GM19351 (cell line): ENCODE data around the gene CYP46A1.
A peak's percentile ranks its signal among the peaks of the same experiment; 100 is the strongest.

Experiments
- ATAC-seq: cut with Tn5 transposase; IDR thresholded peaks from one replicate; pipeline ENCODE4 v1.9.1; 2021; ENCODE audit warnings: mild to moderate bottlenecking, moderate library complexity; ENCODE audit not compliant: unreplicated experiment

CYP46A1 gene

GRCh38 chr14:99707420-99707819 is 23.3 kb downstream of the CYP46A1 start:
- no peak for ATAC-seq

GRCh38 chr14:99707921-99708320 is 23.8 kb downstream of the CYP46A1 start:
- no peak for ATAC-seq

DNA sequence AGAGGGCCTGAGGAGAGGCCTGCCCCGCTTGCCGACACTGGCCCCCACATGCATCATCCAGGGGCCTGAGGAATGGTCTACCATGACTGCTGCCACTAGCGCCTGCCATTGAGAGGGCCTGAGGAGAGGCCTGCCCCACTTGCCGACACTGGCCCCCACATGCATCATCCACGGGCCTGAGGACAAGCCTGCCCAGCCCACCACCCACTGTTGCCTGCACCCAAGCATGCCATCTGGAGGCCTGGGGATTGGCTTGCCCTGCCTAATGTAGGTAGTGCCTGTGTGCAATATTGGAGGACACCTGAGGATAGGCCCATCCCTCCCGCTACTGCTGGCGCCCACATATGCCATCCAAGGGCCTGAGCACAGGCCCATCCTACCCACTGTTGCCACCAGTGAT is 24.4 kb downstream of the CYP46A1 start:
- ATAC-seq = no peak

GRCh38 chr14:99713972-99714371 is 29.9 kb downstream of the CYP46A1 start:
- ATAC-seq = no peak

GRCh38 chr14:99715266-99716000 is 31.3 kb downstream of the CYP46A1 start:
- ATAC-seq = no peak

GRCh38 chr14:99716091-99716849 is 32.2 kb downstream of the CYP46A1 start:
- ATAC-seq = no peak

DNA sequence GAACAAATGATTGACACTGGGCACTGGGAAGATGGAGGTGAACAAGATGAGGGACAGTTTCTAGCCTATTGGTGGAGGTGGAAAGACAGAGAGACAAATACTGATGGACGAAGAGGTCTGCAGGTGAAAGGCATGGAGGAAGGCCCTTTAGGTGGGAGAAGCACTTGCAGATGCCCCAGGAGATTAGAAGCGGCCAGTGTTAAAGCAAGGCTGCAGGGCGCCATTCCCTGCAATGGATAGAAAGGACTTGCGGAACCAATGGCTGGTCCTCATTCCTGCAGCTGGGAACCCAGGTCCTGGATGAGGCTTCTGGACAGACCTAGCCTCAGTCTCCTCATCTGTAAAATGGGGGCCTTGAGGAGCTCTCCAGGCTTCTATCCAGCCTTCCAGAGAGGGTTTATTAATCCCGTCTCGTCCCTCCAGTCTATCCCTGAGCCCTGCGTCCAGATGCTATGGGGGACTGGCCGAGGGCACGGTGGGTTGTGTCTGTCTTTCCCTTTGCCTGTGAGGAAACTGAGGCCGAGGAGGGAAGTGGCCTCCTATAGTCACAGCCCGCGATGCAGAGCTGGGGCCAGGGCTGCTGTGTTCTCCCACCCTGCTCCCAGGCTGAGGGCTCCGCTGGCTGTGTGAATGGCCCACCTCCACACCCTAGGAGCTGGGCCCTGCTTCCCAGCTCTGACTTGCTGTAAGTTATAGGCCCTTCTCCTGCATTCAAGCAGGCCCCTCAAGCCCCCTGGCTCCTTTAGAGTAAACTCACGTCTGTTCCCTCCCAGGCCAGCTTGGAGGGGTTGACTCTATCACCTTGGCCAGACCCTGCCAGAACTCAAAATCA is 33.0 kb downstream of the CYP46A1 start:
- no peak for ATAC-seq

GRCh38 chr14:99717682-99718013 is 33.5 kb downstream of the CYP46A1 start:
- ATAC-seq = no peak

DNA sequence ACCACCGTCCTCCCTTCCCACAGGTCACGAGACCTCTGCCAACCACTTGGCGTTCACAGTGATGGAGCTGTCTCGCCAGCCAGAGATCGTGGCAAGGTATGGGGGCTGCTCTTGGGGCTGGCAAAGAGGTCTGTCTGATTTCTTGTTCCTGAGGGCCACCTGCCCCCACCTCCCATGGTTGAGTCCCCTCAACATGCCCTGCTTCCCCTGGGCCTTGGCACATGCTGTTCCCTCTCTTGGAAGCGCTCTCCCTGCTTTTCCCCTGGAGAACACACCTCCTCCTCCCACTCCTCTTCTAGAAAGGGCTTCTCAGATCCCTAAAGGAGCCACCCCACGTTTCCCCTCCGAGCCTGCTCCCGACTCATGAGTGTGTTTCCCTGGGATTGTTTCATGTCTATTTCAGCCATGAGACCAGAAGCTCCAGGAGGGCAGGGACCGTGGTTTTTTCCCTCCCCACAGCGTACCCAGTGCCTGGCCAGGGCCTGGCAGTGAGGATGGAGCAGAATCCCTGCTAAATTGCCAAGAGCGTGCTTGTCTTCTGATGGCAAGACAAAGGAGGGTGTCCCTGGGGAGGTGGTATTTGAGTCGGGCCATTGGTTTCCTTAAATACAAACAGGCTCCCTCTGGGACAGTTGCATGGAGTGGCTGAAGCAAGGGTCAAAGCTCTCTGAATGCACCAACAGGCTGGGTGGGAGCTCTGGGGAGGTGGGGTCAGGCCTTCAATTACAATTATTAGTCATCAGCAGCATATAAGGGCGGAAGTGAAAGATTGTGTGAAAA is 34.1 kb downstream of the CYP46A1 start:
- ATAC-seq = peak; percentile 98

DNA sequence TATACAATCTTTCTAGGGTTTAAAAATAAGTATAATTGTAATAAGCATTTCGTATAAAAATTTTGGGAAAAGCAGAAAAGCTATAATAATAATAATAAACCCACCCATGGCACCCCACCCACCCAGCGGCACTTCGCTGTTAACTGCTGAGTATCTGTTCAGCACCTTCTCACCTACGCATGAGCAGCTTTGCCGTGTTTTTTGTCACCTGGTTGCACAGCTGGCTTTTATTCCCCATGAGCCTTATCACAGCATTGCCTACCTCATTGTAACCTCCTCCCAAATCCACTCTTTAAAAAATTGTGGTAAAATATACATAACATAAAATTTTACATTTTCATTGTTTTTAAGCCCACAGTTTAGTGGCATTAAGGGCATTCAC is 34.7 kb downstream of the CYP46A1 start:
- peak; percentile 55 for ATAC-seq

DNA sequence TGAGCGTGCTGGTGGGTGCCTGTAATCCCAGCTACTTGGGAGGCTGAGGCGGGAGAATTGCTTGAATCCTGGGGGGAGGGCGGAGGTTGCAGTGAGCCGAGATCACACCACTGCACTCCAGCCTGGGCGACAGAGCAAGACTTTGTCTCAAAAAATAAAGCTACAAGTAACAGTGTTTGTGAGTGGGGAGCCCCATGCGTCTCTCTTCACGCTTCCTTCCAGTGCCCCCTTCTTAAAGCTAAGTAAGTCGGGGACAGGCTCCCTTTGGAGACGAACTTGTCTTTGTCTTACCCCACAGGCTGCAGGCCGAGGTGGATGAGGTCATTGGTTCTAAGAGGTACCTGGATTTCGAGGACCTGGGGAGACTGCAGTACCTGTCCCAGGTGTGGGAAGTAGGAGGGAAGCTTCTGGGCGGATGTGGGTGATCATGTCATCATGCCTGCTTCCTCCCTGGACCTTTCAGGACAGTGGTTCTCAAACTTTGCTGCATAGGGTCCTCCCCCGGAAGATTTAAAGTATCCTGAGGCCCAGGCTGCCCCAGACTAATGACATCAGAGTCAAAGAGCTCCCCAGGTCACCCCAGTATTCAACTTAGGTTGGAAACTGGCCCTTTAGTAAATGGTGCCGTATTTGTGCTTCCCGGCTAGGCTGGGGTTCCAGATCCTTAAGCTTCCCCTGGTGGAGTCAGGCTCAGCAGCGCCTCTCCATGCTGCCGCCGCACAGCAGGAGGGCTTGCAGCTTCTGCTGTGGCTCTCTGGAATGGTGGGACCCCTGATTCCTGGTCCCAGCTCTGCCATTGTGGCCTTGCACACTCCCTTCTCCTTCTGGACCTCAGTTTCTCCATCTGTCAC is 37.1 kb downstream of the CYP46A1 start:
- ATAC-seq = no peak

- ATAC-seq = no peak
Observed at GRCh38 chr14:99721792-99722516, 37.9 kb downstream of the CYP46A1 start.

GRCh38 chr14:99722741-99723140 is 38.6 kb downstream of the CYP46A1 start:
- no peak for ATAC-seq

- ATAC-seq = no peak
Observed at GRCh38 chr14:99724196-99724891, 40.2 kb downstream of the CYP46A1 start.

DNA sequence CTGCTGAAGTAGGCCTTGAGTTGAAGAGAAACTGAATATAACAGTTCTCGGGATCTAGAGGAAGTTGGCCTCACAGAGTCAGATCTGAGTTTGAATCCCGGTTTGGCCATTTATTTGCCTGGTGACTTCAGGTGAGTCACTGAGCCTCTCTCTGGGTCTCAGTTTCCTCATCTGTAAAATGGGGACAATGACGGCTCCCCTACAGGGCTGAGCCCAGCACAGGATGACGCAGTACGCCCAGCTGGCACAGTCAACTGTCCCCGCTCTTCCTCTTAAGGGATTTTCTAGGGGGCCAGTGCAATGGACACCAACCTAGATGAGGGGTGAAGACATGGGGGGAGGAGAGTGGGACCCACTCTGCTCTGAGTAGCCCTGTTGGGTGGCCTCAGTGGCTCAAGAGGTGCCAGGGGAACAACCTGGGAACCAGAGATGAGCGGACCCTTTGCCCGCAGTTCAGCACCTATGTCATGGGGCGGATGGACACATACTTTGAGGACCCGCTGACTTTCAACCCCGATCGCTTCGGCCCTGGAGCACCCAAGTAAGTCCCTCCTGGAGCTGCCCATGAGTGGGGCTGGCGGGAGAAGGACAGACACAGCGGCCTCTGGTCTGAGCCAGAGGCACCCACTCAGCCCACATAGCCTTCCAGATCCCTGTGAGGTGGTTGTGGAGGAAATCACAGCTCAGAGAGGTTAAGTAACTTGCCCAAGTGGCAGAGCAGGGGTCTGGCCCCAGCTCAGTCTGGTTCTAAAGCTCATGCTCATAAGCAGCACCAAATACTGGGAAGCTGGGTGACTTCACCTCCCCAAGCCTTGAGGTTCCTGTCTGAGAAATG is 41.1 kb downstream of the CYP46A1 start:
- ATAC-seq = no peak

DNA sequence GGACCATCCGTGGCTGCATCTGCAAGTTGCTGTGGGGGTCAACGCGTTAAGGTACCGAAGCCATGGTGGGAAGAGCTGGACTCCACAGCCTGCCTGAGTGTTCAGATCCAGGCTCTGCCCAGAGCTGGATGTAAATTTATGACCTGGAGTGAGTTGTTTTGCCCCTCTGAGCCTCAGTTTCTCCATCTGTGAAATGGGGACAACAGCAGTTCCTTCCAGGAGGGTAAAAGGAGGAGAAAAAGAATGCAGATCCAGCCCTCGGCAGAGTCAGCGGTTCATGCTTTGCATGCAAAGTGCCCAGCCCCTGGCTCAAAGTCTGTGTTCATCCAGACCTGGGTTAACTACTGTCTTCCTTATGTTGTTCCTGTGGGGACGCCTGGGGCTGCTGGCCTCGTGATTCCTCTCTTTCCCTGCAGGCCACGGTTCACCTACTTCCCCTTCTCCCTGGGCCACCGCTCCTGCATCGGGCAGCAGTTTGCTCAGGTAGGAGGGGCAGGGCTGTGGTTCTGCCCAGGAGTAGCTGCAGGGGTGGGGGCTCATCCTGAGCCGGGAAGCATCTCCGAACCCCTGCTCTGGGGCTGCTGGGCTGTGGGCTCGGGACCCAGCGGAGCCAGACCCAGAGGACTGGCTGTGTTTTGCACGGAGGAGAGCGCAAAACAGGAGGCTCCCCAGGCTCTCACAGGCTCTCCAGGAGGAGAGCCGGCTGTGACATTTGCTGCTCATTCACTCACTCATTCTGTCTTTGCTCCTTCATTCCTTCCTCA is 41.9 kb downstream of the CYP46A1 start:
- no peak for ATAC-seq

GRCh38 chr14:99726538-99727095 is 42.5 kb downstream of the CYP46A1 start:
- no peak for ATAC-seq
